ENCODE data around the gene FOXJ1.
A peak's percentile ranks its signal among the peaks of the same experiment; 100 is the strongest.

The FOXJ1 gene

DNA sequence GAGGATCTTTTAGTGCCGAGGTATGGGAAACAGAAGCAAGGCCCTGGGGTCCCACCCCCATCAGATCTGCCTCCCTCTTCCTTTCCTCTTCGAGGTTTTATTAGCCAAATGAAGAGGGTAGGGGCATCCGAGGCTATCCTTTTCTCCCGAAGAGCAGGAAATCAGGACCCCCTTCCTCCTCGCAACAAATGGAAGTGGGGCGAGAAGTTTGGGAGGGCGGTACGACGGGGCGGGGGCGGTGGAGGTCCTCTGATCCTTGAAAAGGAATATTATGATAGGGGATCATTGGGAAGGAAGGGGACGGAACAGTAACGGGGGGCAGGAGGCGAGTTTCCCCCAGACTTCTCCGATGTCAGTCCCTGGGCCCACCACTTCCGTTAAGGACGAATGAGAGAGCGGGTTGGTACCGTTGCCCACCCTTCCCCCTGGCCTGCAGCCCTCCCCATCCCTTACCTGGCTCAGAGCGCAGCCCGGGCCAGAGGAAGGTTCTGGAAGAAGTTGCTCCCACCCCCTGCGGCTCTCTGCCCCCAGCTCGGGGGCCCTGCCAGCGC is 309 bp downstream of the FOXJ1 start:
- DNase-seq (ENCODE audit: low spot score) = no peak

DNA sequence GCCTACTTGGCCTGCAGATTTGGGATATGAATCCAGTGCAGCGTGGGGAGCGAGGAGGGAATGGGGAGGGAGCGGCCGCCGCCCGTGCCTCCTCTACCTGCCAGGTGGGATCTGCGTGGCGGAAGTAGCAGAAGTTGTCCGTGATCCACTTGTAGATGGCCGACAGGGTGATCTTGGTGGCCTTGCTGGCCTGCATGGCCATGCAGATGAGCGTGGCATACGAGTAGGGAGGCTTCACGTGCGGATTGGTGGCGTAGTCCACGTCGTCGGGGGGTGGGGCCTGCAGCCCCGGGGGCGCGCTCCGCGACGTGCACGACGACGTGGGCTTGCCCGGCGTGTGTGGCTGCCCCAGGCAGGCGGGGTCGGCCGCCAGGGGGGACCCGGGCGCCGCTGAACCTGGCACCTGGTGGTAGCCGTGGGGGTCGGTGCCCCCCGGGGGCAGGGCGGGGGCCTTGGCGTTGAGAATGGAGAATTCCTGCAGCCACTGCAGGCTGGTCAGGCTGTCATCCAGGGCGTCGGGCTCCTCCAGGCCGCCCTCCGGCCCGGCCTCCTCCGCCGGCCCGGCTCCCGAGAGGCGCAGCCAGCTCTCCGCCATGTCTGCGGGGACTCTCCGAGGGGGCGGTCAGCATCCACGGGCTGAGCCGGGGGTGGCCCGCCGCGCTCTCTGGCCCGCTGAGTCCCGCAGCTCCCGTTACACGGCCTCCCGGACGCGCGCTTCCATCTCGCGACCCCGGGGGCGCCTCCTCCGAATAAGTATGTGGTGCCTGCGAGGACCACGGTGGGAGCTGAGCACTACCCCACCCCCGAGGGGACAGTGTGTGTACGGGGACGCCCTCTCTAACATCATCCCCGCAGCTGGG is 1.0 kb downstream of the FOXJ1 start:
- no peak for DNase-seq (ENCODE audit: low spot score)

GRCh38 chr17:76138896-76139752 is 1.9 kb downstream of the FOXJ1 start:
- DNase-seq (ENCODE audit: low spot score) = no peak

DNA sequence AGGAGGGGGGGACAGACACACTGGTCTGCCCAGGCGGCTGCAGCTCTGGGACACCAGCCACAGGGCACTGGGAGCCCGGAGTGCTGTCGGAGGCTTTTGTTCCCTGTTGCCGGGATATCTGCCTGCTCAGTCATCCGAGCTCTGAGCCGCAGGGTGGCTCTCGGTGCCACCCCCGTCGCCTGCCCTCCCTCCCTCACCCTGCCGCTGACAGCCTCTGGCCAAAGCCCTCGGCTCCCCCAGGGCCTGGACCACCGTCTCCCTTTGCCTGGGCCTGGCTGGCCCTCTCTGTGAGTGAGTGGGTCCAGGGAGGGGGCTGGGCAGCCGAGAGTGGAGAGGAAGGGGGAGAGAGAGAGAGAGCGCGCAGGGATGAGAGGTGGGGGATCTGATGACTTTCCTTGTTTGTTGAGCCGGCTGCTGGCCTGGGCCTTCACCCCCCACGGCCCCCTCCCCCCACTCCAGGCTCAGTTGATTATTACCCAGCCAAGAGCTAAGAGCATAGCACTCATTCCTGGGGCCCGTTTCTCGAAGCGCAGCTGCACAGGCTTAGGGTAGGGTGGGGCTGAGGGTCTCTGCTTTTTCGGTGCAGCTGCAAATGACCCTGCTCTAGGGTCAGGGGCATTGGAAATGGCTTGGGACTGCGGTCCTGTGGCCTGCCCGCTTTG is 2.7 kb downstream of the FOXJ1 start:
- DNase-seq (ENCODE audit: low spot score) = no peak

GRCh38 chr17:76137351-76138233 is 3.5 kb downstream of the FOXJ1 start:
- DNase-seq (ENCODE audit: low spot score) = no peak

GRCh38 chr17:76137001-76137350 is 4.1 kb downstream of the FOXJ1 start:
- no peak for DNase-seq (ENCODE audit: low spot score)

DNA sequence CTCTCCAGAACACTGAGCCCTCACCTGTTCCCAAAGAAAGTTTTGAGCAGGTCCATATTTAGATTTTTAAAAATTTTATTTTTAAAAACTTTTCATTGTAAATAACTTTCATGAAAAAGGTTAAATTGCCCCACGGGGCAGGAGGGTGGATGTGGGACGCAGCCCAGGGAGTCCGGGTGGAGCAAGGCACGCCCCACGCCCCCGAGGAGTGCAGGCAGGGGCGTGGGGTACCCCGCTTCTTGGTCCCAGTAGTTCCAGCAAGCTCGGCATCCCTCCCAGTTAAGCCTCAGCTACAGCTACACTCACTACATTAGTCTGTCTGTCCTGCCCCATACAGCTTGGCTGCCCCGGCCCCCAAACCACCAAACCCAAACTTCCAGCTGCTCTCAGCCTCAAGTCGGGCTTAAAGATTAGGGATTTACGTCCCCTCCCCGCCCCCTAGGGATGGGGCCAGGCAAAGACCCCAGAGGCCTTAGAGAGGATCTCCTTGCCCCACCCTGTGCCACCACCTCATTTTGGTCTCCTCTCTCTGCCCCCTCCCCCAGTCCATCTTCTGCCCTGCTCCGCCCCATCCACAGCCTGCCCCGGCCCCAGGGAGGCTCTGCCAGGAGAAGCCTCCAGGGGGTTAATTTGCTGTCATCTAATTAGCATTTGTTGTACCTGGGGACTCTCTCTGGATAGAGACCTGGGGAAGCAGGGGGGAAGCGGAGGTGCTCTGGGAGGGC is 4.6 kb downstream of the FOXJ1 start:
- no peak for DNase-seq (ENCODE audit: low spot score)

- DNase-seq (ENCODE audit: low spot score) = no peak
Observed at GRCh38 chr17:76135810-76136188, 5.2 kb downstream of the FOXJ1 start.

GRCh38 chr17:76134911-76135809 is 5.9 kb downstream of the FOXJ1 start:
- no peak for DNase-seq (ENCODE audit: low spot score)

GRCh38 chr17:76132574-76133338 is 8.3 kb downstream of the FOXJ1 start:
- no peak for DNase-seq (ENCODE audit: low spot score)

GRCh38 chr17:76131692-76132573 is 9.1 kb downstream of the FOXJ1 start:
- no peak for DNase-seq (ENCODE audit: low spot score)

GRCh38 chr17:76131051-76131691 is 9.9 kb downstream of the FOXJ1 start:
- no peak for DNase-seq (ENCODE audit: low spot score)

DNA sequence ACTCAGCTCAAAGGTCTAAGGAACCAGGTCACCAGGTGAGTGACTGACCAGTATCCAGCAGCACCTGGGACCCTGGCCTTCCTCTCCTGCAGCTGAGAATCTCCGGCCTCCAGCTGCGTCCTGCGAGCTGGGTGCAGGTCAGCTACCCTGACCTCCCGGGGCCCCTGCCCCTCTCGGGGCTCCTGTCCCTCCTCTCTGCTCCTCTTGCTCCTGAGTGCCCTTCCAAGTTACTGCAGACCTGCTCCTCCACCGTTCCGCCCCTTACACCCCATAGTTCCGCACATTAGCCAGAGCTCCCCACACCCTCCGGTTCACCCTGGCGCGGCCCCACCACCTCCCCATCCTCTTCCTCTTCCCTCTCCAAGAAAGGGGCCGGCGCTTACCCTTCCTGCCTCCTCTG is 10.6 kb downstream of the FOXJ1 start:
- no peak for DNase-seq (ENCODE audit: low spot score)

GRCh38 chr17:76125922-76126321 is 15.1 kb downstream of the FOXJ1 start:
- no peak for DNase-seq (ENCODE audit: low spot score)

GRCh38 chr17:76125391-76125675 is 15.7 kb downstream of the FOXJ1 start:
- no peak for DNase-seq (ENCODE audit: low spot score)

GRCh38 chr17:76124582-76125390 is 16.3 kb downstream of the FOXJ1 start:
- peak; percentile 31 for DNase-seq (ENCODE audit: low spot score)

Measured in RKO (cell line).